GM15510 (cell line): ENCODE results near the gene SH3BGRL.

ENCODE experiments used
- POLR2A ChIP-seq: IDR thresholded peaks from 3 replicates; pipeline ENCODE4 v1.6.1; 2011; ENCODE audit warnings: borderline replicate concordance; ENCODE audit not compliant: insufficient read length; ENCODE audit errors: extremely low read depth

Gene SH3BGRL

DNA sequence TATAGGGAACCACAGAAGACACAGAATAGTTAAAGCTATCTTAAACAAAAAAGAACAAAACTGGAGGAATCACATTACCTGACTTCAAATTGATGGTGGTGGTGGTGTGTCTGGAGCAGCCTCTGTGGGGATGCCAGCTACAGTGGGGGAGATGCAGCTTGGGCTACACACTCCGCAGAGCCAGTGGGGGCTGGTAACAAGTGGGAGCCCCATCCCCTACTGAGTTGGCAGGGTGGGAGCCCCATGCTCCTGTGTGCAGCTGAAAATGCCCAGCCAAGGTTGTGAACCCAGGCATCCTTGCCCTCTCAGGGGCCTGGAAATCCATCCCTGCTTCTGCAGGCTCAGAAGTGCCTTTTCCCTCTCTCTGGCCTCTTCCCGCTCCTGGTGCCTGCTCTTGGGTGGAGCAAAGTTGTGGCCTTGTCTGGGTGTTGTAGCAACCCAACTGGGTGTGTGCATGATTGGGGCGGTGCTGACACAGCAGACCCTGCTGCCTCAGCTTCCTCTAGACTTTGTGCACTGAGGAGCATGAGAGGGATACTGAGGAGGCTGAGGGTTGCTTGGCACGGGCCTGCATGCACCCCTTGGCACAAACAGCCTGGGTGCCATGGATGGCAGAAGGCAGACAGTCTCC lies 38.9 kb downstream of the SH3BGRL start:
- no peak for TF ChIP-seq POLR2A

- TF ChIP-seq POLR2A: no peak
Measured at GRCh38 chrX:81241753-81242152, 39.9 kb downstream of the SH3BGRL start.

DNA sequence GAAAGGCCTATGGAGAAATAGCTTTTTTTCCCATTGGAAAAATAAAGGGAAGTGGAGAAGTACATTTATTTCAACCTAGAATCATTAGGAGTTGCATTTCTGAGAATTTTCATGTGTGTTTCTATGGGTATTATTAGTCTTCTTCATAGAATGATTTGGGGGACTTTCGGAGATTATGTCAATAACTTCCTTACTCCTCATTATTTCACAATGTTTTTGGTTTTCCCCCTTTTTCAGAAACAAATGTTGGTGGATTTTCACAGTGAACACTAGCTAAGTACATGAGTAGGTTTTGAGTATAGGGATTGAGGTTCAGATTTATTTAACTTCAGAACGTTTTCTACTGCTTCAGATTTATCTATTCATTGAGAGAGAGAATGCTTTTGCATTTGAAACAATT lies 54.0 kb downstream of the SH3BGRL start:
- no peak for TF ChIP-seq POLR2A

- no peak for TF ChIP-seq POLR2A
Measured at GRCh38 chrX:81257817-81258216, 55.9 kb downstream of the SH3BGRL start.

- TF ChIP-seq POLR2A: no peak
Measured at GRCh38 chrX:81259020-81259713, 57.3 kb downstream of the SH3BGRL start.

DNA sequence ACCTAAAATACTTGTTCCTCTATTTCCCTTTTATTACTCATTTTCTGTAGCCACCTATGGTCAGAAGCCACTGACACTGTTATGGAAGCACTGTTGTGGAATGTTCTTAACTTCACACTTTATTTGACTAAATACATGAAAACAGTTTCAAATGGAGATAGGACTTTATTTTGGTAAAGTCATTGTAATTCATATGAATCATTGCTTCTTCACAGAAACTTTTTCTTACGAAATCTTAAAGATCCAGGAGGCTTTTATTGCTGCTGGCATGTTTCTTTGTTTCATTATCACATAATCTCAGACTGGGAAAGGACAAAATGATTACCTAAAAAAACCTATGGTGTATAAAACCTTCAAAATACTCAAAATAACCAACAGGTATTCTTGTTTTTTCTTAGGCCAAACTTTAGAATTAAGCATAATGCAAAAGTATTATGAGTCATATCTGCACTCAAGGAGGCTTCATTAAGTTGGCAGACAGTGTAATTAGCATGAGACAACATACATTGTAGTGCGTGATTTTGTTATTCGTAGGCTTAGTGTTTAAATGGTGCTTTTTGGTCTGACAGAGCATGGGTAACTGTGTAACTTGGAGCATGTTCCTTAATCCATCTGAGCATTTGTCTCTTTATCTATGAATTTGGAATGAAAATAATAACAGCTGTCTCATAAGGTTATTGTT lies 58.0 kb downstream of the SH3BGRL start:
- no peak for TF ChIP-seq POLR2A

GRCh38 chrX:81261576-81261975 lies 59.7 kb downstream of the SH3BGRL start:
- no peak for TF ChIP-seq POLR2A

GRCh38 chrX:81263059-81263458 lies 61.2 kb downstream of the SH3BGRL start:
- TF ChIP-seq POLR2A: no peak

GRCh38 chrX:81278616-81279015 lies 76.7 kb downstream of the SH3BGRL start:
- TF ChIP-seq POLR2A: no peak

DNA sequence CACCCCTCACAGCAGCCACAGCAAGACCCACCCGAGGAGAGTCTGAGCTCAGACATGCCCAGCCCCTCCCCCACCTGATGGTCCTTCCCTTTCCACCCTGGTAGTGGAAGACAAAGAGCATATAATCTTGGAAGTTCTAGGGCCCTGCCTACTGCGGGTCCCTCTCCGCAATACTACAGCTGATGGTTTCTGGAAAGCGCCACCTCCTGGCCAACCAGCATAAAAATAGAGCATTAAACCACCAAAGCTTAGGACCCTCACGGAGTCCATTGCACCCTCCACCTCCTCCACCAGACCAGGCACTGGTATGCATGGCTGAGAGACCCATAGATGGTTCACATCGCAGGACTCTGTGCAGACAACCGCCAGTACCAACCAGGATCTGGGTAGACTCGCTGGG lies 78.2 kb downstream of the SH3BGRL start:
- TF ChIP-seq POLR2A: no peak

- no peak for TF ChIP-seq POLR2A
Measured at GRCh38 chrX:81286075-81286474, 84.2 kb downstream of the SH3BGRL start.

- TF ChIP-seq POLR2A: no peak
Measured at GRCh38 chrX:81286608-81287007, 84.7 kb downstream of the SH3BGRL start.

DNA sequence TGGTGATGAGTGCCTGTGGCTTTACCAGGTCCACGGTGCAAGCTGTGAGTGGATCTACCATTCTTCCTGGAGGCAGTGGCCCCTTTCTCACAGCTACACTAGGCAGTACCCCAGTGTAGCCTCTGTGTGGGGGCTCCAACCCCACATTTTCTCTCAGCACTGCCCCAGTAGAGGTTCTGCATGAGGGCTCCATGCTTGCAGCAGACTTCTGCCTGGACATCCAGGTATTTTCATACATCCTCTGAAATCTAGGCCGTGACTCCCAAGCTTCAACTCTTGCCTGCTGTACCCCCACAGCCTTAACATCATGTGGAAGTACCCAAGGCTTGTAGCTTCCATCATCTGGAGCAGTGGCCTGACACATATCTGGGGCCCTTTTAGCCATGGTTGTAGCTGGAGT lies 90.1 kb downstream of the SH3BGRL start:
- no peak for TF ChIP-seq POLR2A

DNA sequence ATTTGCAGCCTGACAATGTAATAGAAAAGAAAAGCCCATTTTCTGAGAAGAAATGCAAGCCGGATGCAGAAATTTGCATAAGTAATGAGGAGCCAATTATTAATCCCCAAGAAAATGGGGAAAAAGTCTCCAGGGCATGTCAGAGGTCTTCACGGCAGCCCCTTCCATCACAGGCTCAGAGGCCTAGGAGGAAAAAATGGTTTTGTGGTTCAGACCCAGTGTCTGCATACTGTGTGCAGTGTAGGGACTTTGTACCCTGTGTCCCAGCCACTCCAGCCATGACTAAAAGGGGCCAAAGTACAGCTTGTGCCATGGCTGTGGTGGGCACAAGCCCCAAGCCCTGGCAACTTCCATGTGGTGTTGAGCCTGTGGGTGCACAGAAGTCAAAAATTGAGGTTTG lies 92.2 kb downstream of the SH3BGRL start:
- TF ChIP-seq POLR2A: no peak

DNA sequence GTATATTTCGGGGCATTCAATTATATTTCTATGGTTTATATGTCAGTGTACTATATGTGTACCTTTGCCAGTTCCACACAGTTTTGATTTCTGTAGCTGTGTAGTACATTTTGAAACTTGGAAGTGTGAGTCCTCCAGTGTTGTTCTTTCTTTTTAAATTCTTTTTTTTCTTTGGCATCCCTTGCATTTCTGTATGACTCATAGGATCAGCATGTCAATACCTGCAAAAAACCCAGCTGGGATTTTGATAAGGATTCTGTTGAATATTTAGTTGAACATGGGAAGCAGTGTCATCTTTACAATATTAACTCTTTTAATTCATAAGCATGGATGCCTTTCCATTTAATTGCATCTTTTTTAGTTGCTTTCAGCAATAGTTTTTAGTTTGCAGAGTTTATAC lies 100.0 kb downstream of the SH3BGRL start:
- no peak for TF ChIP-seq POLR2A

DNA sequence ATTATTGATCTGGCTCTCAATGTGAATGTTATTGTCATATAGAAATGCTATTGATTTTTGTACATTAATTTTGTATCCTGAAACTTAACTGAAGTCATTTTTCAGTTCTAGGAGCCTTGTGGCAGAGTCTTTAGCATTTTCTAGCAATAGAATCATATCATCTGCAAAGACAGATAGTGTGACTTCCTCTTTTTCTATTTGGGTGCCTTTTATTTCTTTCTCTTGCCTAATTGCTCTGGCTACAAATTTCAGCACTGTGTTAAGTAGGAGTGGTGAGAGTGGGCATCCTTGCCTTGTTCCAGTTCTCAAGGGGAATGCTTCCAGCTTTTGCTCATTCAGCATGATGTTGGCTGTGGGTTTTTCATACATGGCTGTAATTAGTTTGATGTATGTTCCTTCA lies 102.7 kb downstream of the SH3BGRL start:
- TF ChIP-seq POLR2A: no peak
